GM18505 (cell line): ENCODE data around the gene ACKR2.

Experiments
- ATAC-seq: cut with Tn5 transposase; IDR thresholded peaks from one replicate; pipeline ENCODE4 v1.9.1; 2021; ENCODE audit not compliant: unreplicated experiment
- POLR2A ChIP-seq: IDR thresholded peaks from 4 replicates; pipeline ENCODE4 v1.6.1; 2011; ENCODE audit warnings: borderline replicate concordance; ENCODE audit not compliant: insufficient read depth, insufficient read length; ENCODE audit errors: extremely low read depth

ACKR2 gene

GRCh38 chr3:42809202-42809601 is at the start of gene ACKR2:
Gene ACKR2 (plus strand): TSS chr3:42809445. CDS start chr3:42864503, 55,058 bp downstream.
- no peak for ATAC-seq
- TF ChIP-seq POLR2A: no peak

- no peak for TF ChIP-seq POLR2A
- no peak for ATAC-seq
Measured at GRCh38 chr3:42762046-42762724, 47.1 kb upstream of the ACKR2 start.

GRCh38 chr3:42763021-42763420 is 46.2 kb upstream of the ACKR2 start:
- ATAC-seq: no peak
- no peak for TF ChIP-seq POLR2A

- no peak for TF ChIP-seq POLR2A
Measured at GRCh38 chr3:42764115-42764514, 45.1 kb upstream of the ACKR2 start.

GRCh38 chr3:42764561-42765295 is 44.5 kb upstream of the ACKR2 start:
- no peak for ATAC-seq
- no peak for TF ChIP-seq POLR2A

More at GRCh38 chr3:42764115-42764514, 45.1 kb upstream of the ACKR2 start:
- ATAC-seq: no peak

- ATAC-seq: no peak
- no peak for TF ChIP-seq POLR2A
Measured at GRCh38 chr3:42769477-42770131, 39.6 kb upstream of the ACKR2 start.

GRCh38 chr3:42771271-42771670 is 38.0 kb upstream of the ACKR2 start:
- no peak for ATAC-seq
- TF ChIP-seq POLR2A: no peak

- peak; percentile 96 for ATAC-seq
- TF ChIP-seq POLR2A: peak; percentile 78
Measured at GRCh38 chr3:42772670-42773408, 36.4 kb upstream of the ACKR2 start, which contains the start of gene CCDC13. Gene CCDC13 (minus strand): TSS chr3:42773253. CDS start chr3:42758345, 14,908 bp downstream.

GRCh38 chr3:42773409-42773751 is 35.9 kb upstream of the ACKR2 start:
- ATAC-seq: no peak
- no peak for TF ChIP-seq POLR2A

- ATAC-seq: no peak
- TF ChIP-seq POLR2A: no peak
Measured at GRCh38 chr3:42778644-42779043, 30.6 kb upstream of the ACKR2 start.

- ATAC-seq: no peak
Measured at GRCh38 chr3:42780398-42780797, 28.8 kb upstream of the ACKR2 start.

GRCh38 chr3:42780892-42781700 is 28.1 kb upstream of the ACKR2 start:
- ATAC-seq: no peak
- no peak for TF ChIP-seq POLR2A

More at GRCh38 chr3:42780398-42780797, 28.8 kb upstream of the ACKR2 start:
- no peak for TF ChIP-seq POLR2A

- no peak for ATAC-seq
- TF ChIP-seq POLR2A: no peak
Measured at GRCh38 chr3:42786212-42786611, 23.0 kb upstream of the ACKR2 start.

GRCh38 chr3:42786631-42787030 is 22.6 kb upstream of the ACKR2 start:
- no peak for TF ChIP-seq POLR2A
- no peak for ATAC-seq
